Endodermal cell (in vitro differentiated cells): ENCODE measurements around the gene CD276. TPM values are rescaled to one million over a fixed set of nuclear protein-coding genes. Genes with fewer than 3 reads are reported as not detected.
A peak's percentile ranks its signal among the peaks of the same experiment; 100 is the strongest.

Experiments
- DNase-seq: peaks from one replicate; pipeline ENCODE4 v3.0.0-alpha.2; 2017
- H3K27ac ChIP-seq: 2 replicates; pipeline ENCODE4 v1.5.1; 2013; ENCODE audit warnings: mild to moderate bottlenecking, low read depth, low read length, moderate library complexity
- H3K27me3 ChIP-seq: 2 replicates; pipeline ENCODE4 v1.6.1; 2013; ENCODE audit warnings: mild to moderate bottlenecking, low read length, moderate library complexity; ENCODE audit not compliant: insufficient read depth, control insufficient read depth, poor library complexity, severe bottlenecking
- H3K36me3 ChIP-seq: 2 replicates; pipeline ENCODE4 v1.7.0; 2013; ENCODE audit warnings: mild to moderate bottlenecking, low read length, moderate library complexity; ENCODE audit not compliant: control insufficient read depth, insufficient read depth
- H3K4me1 ChIP-seq: one replicate; pipeline ENCODE4 v1.7.0; 2013; ENCODE audit warnings: low read length; ENCODE audit not compliant: control insufficient read depth, insufficient read depth
- H3K4me3 ChIP-seq: 2 replicates; pipeline ENCODE4 v1.5.1; 2013; ENCODE audit warnings: mild to moderate bottlenecking, low read length, moderate library complexity
- H3K9ac ChIP-seq: 2 replicates; pipeline ENCODE4 v1.6.1; 2013; ENCODE audit warnings: mild to moderate bottlenecking, low read length, moderate library complexity; ENCODE audit not compliant: poor library complexity, severe bottlenecking; ENCODE audit errors: extremely low read depth
- H3K9me3 ChIP-seq: 2 replicates; pipeline ENCODE4 v1.6.1; 2013; ENCODE audit warnings: mild to moderate bottlenecking, low read length, moderate library complexity; ENCODE audit not compliant: control insufficient read depth
- H3K27ac Mint-ChIP-seq: 2 replicates; pipeline ENCODE4 v1.8.0; 2020; ENCODE audit warnings: mixed read lengths
- H3K27me3 Mint-ChIP-seq: 2 replicates; pipeline ENCODE4 v1.8.0; 2021; ENCODE audit warnings: mild to moderate bottlenecking, mixed read lengths; ENCODE audit not compliant: insufficient read depth
- H3K36me3 Mint-ChIP-seq: 2 replicates; pipeline ENCODE4 v1.8.0; 2020; ENCODE audit warnings: low read depth, mixed read lengths
- H3K4me1 Mint-ChIP-seq: 2 replicates; pipeline ENCODE4 v1.8.0; 2020; ENCODE audit warnings: mixed read lengths
- H3K4me3 Mint-ChIP-seq: 2 replicates; pipeline ENCODE4 v1.8.0; 2020; ENCODE audit warnings: mild to moderate bottlenecking, moderate library complexity, mixed read lengths
- H3K9me3 Mint-ChIP-seq: 2 replicates; pipeline ENCODE4 v1.8.0; 2020; ENCODE audit warnings: mild to moderate bottlenecking, mixed read lengths
- WGBS, 2 experiments: methylation state at CpG; one replicate each; pipeline versions ENCODE4 v1.1.5 to v1.1.7; 2013; ENCODE audit warnings: missing lambda C conversion rate in 2 of 2, mixed read lengths in 1 of 2; ENCODE audit not compliant: insufficient coverage in 1 of 2, insufficient read length in 1 of 2; 5-methylcytosine and 5-hydroxymethylcytosine counted together
- total RNA-seq, 2 donors: library from RNA; stranded (reverse); fragmentation: NEBNext Ultra II Directional in 1 of 2; extraction: Animal tissue kit (Norgen Biotek cat#: 25700) in 1 of 2; gene quantifications; 2 replicates in 1 of 2; 3 replicates in 1 of 2; pipeline ENCODE4 v1.2.1, GENCODE V29; 2021
- TF ChIP-seq, protein P1 (sequence below): fragments of 200-600 bp; sonication (generic); conservative IDR thresholded peaks from 2 replicates; pipeline ENCODE4 v1.5.0; 2021; ENCODE audit warnings: antibody characterized with exemption, mild to moderate bottlenecking

Gene CD276
- total RNA-seq, 2 donors from 2014 or later = 122 to 133 TPM

DNA sequence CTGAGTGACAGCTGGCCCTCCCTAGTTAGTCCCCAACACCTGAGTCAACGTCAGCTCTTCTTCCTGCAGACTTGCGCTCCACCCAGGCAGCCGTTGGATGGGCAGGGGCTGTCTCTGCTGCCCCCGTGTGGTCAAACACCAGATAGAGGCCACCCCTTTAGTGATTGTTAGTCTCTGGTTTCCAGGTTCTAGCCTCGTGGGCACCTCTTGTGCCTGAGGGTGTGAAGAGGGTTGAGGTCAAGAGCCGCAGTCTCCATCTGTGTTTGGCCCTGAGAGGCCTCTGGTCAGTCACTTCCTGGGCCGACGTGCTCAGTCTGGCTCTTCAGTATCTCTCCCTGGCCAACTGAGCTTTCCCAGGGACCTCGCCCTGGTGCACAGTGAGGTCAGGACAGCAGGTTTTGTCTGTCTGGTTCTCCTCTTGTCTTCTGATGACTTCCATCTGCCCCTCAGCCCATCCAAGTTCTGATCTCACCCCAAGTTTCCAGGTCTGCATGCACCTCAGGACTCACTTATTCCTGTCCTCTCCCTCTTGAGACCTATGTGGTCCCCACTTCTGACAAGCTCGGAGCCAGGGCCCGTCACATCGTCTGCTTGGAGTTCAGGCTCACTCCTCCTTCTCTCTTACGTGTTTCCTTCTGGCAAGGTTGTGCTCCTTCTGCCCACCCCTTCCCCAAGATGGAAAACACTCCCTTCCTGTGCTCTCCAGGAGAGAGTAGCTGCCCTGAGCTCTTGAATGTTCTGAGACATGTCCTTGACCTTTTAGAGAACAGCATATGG is 20.9 kb downstream of the CD276 start:
- WGBS, 2 experiments = 67 to 74% methylated on average over 6 to 13 of the region's 13 CpGs
- H3K4me1 ChIP-seq = no peaks in the 10 kb centered on the region
- Mint-ChIP-seq H3K4me1 (no peaks in the 10 kb centered on the region), H3K36me3 (peaks cover 49% of the 10 kb centered on the region), H3K9me3 (no peaks in the 10 kb centered on the region), H3K27ac (no peak overlapping the region), H3K4me3 (no peak overlapping the region), H3K27me3 (no peaks in the 10 kb centered on the region)
- peaks cover 58% of the 10 kb centered on the region for H3K36me3 ChIP-seq
- peak; percentile 92 for DNase-seq
- H3K9ac ChIP-seq = no peak overlapping the region
- no peaks in the 10 kb centered on the region for H3K9me3 ChIP-seq
- no peaks in the 10 kb centered on the region for H3K27me3 ChIP-seq
- H3K4me3 ChIP-seq = no peak overlapping the region
- TF ChIP-seq, protein P1, sequence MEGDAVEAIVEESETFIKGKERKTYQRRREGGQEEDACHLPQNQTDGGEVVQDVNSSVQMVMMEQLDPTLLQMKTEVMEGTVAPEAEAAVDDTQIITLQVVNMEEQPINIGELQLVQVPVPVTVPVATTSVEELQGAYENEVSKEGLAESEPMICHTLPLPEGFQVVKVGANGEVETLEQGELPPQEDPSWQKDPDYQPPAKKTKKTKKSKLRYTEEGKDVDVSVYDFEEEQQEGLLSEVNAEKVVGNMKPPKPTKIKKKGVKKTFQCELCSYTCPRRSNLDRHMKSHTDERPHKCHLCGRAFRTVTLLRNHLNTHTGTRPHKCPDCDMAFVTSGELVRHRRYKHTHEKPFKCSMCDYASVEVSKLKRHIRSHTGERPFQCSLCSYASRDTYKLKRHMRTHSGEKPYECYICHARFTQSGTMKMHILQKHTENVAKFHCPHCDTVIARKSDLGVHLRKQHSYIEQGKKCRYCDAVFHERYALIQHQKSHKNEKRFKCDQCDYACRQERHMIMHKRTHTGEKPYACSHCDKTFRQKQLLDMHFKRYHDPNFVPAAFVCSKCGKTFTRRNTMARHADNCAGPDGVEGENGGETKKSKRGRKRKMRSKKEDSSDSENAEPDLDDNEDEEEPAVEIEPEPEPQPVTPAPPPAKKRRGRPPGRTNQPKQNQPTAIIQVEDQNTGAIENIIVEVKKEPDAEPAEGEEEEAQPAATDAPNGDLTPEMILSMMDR = peak; percentile 93
- H3K27ac ChIP-seq = no peak overlapping the region

DNA sequence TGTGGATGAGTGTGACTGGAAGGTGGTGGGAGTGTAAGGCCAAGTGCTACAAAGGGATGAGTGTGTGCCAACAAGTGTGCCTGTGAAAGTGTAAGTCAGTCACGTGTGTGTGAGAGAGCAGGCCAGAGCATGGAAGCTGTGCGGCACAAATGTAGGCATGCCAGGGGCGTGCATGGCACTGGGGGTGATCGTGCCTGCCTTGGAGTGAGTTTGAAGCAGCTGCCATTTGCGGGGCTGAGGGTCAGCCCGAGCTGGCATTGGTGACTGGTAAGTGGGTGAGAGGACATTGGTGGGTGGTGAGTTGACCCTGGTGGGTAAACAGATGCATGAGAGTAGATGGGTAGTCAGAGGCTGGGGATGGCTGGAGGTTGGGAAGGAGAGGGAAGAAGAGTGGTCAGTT is 24.5 kb downstream of the CD276 start:
- Mint-ChIP-seq H3K27ac (no peak overlapping the region), H3K27me3 (no peaks in the 10 kb centered on the region), H3K4me3 (no peak overlapping the region), H3K9me3 (no peaks in the 10 kb centered on the region), H3K36me3 (peaks cover 72% of the 10 kb centered on the region), H3K4me1 (no peaks in the 10 kb centered on the region)
- no peak overlapping the region for H3K4me3 ChIP-seq
- 94 to 96% methylated on average over 3 to 6 of the region's 6 CpGs for WGBS, 2 experiments
- H3K9me3 ChIP-seq = no peaks in the 10 kb centered on the region
- no peaks in the 10 kb centered on the region for H3K4me1 ChIP-seq
- no peak overlapping the region for H3K27ac ChIP-seq
- DNase-seq = no peak
- no peak overlapping the region for H3K9ac ChIP-seq
- H3K27me3 ChIP-seq = no peaks in the 10 kb centered on the region
- peaks cover 70% of the 10 kb centered on the region for H3K36me3 ChIP-seq
- TF ChIP-seq, protein P1 = no peak

DNA sequence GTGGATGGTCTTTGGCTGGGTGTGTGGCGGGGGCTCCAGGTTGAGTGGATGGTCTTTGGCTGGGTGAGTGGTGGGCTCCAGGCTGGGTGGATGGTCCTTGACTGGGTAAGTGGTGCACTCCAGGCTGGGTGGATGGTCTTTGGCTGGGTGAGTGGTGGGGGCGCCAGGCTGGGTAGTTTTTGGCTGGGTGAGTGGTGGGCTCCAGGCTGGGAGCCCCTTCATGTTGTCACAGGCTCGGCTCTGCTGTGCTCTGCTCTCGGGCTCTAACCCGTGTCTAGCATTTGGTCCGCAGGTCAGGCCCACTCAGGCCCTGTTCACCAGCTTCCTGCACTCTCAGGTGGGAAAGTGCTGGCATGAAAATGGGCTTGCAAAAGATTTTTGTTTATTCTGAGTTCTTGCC is 25.1 kb downstream of the CD276 start:
- no peak overlapping the region for H3K9ac ChIP-seq
- TF ChIP-seq, protein P1 = no peak
- peaks cover 74% of the 10 kb centered on the region for H3K36me3 ChIP-seq
- H3K4me3 ChIP-seq = no peak overlapping the region
- Mint-ChIP-seq H3K4me1 (no peaks in the 10 kb centered on the region), H3K9me3 (no peaks in the 10 kb centered on the region), H3K27me3 (no peaks in the 10 kb centered on the region), H3K36me3 (peaks cover 72% of the 10 kb centered on the region), H3K4me3 (no peak overlapping the region), H3K27ac (no peak overlapping the region)
- no peak overlapping the region for H3K27ac ChIP-seq
- no peaks in the 10 kb centered on the region for H3K27me3 ChIP-seq
- 94% methylated on average over 6 of the region's 6 CpGs; no CpG with 5 or more reads in 1 of the 2 experiments for WGBS, 2 experiments
- H3K4me1 ChIP-seq = no peaks in the 10 kb centered on the region
- DNase-seq = no peak
- H3K9me3 ChIP-seq = no peaks in the 10 kb centered on the region
